GM12872 (cell line): ENCODE data around the gene PSMC6.

Experiments
- TF ChIP-seq, protein P1 (sequence below): IDR thresholded peaks from 3 replicates; pipeline ENCODE4 v1.5.1; 2011; ENCODE audit warnings: low read depth, mild to moderate bottlenecking, low read length, moderate library complexity; ENCODE audit not compliant: insufficient read depth

The PSMC6 gene

DNA sequence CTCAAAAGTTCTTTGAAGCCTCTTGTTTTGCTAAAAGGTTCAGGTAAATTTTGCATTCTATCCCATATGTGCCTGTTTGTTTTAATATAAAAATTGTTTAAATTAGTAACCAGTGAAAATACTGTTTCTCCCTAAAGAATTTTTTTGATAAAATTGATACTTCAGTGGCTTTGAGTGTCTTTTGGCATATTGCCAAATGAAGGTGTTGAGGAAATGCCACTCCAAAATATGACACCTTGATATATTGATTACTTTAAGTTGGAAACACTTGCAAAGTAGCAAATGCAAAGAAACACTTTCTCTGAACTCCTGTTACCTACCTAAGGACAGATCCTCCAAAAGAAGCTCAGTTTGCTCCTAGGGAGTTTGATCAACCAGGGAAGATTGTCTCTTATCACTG, 31.4 kb downstream of the PSMC6 start:
- TF ChIP-seq, protein P1, sequence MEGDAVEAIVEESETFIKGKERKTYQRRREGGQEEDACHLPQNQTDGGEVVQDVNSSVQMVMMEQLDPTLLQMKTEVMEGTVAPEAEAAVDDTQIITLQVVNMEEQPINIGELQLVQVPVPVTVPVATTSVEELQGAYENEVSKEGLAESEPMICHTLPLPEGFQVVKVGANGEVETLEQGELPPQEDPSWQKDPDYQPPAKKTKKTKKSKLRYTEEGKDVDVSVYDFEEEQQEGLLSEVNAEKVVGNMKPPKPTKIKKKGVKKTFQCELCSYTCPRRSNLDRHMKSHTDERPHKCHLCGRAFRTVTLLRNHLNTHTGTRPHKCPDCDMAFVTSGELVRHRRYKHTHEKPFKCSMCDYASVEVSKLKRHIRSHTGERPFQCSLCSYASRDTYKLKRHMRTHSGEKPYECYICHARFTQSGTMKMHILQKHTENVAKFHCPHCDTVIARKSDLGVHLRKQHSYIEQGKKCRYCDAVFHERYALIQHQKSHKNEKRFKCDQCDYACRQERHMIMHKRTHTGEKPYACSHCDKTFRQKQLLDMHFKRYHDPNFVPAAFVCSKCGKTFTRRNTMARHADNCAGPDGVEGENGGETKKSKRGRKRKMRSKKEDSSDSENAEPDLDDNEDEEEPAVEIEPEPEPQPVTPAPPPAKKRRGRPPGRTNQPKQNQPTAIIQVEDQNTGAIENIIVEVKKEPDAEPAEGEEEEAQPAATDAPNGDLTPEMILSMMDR = no peak

DNA sequence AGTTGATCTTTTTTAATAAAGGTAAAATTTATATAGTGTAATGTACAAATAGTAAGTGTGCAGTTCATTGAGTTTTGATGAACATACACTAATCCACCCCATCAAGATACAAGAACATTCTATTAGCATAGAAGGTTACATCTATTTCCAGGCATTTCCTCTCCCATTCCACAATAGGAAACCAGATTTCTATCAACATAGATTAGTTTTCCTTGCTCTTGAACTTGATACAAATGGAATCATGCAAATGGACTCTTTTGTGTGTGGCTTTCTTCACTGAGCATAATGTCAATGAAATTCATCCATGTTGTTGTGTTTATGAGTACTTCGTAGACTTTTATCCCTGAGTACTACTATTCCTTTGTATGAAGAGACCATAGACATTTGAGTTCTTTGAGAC, 33.8 kb downstream of the PSMC6 start:
- TF ChIP-seq, protein P1 = no peak

DNA sequence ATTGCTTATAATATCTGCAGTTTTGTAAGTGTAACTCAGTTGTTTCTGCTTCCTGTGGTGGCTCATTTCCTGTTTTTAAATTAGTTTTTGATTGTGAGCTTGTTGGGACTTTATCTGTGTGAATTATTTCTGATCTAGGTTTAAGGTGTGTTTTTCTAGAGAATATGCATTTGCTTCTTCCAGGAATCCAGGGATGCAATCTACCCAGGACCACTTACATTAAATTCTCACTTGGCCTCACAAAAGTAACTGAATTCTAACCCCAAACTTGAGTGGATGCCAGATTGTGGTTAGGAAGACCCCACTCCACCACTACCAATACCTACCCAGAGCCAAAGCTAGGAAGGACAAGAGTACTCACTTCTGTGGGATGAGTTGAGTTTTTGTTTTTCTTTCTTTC, 34.9 kb downstream of the PSMC6 start:
- TF ChIP-seq, protein P1 = no peak

DNA sequence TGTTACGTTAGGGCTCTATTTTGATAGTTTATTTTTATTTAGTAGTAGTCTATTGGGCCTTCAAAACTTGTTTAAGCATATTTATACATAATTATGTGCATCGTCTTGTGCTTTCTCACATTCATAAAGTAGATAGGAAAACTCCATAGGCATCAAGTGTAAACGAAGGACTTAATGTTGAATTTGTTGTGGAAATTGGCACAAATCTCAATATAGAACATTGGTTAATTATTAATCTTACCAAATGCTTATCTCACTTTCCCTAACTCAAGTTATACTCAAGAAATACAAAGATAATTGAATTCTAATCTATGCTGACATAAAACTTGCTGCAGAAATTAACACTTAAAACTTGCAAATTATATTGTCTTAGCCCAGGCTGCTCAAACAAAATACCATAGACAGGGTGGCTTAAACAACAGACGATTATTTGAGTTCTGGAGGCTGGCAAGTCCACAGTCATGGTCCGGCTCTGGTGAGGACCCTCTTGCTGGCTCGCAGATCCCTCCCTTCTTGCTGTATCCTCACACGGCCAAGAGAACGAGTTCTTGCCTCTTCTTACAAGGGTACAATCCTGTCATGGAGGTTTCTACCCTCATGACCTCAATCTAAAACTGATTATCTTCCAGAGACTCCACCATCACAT, 41.8 kb downstream of the PSMC6 start:
- TF ChIP-seq, protein P1 = no peak

DNA sequence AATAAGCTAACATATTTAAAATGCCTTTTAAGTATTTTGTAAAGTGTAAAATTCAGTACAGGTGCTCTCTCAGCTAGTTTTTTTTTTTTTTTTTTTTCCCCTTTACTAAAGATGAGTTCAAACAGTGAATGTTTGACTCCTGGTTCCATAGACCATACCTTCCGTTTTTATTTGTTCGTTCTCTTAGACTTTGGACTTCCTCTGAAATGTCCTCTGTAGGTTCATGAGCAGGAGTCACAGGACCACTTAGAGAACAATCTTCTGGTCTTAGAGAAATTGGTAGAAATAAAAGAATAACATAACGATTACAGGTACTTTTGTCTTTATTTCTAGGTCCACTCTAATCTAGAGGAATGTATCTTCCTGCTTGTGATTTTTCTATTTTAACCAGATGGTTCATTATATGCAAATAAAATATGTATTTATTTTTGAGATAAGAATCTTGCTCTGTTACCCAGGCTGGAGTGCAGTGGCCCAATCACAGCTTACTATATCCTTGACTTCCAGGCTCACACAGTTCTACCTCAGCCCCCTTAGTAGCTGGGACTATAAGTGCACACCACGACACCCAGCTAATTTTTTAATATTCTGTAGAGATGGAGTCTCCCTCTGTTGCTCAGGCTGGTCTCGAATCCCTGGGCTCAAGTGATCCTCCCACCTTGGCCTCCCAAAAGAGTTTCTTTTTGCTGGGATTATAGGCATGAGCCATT, 48.8 kb downstream of the PSMC6 start:
- TF ChIP-seq, protein P1 = no peak

DNA sequence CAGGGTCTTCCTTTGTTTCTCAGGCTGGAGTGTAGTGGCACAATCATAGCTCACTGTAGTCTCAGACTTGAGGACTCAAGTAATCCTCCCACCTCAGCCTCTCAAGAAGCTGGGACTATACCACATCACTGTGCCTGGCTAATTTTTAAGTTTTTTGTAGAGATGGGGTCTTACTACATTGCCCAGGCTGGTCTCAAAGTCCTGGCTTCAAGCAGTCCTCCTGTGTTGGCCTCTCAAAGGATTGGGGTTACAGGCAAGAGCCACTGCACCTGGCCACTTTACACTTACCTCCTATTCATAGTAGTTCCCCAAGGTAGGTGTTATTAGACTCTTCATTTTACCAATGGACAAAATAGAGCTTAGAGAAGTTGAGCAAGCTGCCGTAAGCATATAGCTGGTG, 52.1 kb downstream of the PSMC6 start:
- TF ChIP-seq, protein P1 = no peak

DNA sequence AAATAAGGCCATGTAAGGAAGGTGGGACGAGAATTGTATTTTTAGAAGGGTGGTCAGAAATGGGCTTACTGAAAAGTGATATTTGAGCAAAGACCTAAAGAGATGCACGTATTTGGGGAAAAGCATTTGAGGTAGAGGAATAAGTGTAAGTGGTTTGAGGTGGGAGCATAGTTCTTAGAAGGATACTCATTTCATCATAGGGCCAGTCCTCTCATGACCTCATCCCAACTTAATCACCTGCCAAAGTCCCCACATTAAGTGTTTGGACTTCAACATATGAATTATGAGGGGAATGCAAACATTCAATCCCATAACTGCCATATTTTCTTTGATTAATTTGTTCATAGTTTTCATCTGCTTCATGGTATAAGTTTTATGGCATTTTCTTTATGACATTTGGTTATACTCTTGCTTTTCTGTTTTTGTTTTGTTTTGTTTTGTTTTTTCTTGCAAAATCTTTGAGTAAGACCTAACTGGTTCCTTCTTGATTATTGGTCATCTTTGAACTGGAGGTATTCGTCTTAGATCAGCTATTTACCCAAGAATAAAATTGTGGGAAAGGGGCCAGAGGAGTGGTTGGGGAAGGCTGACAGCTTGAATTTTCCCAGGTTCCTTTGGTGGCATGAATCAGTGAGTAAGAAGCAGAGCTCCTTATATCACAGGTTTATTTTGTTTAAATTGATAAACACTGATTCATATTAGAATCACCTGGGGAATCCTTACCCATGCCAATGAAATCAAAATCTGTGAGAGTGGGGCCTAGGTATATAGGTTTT, 60.2 kb downstream of the PSMC6 start:
- TF ChIP-seq, protein P1 = no peak
